Testis (tissue), 2 donors: ENCODE data around the gene NR1H3.

Experiments used
- CTCF ChIP-seq, 3 experiments: fragments of 450-650 bp in 2 of 3; fragments of 200-600 bp in 1 of 3; sonication (generic) in 1 of 3; IDR thresholded peaks; one replicate each; pipeline ENCODE4 v1.5.1; 2016 to 2019; ENCODE audit warnings: antibody characterized with exemption in 3 of 3, mild to moderate bottlenecking in 2 of 3, moderate library complexity in 1 of 3
- POLR2A ChIP-seq: fragments of 450-650 bp; IDR thresholded peaks from one replicate; pipeline ENCODE4 v1.6.1; 2017; ENCODE audit warnings: antibody characterized with exemption, mild to moderate bottlenecking, moderate library complexity

GRCh38 chr11:47242596-47243192 is 15.1 kb upstream of the NR1H3 start:
- TF ChIP-seq CTCF (IDR thresholded peaks at IDR 0.05) (no peak), POLR2A (no peak)
